CD8-positive, alpha-beta memory T cell (primary cell): ENCODE results near the gene RICTOR. TPM values are rescaled to one million over a fixed set of nuclear protein-coding genes. Genes with fewer than 3 reads are reported as not detected.
"Not testable (repeated sequence)": the region's sequence is repeated elsewhere in the genome, so short reads cannot be mapped to it uniquely, and the experiment has no call there.

ENCODE experiments used
- CTCF ChIA-PET: fragments of 350-600 bp; sonication (Branson Sonifier 250); formaldehyde crosslinking; loops from one replicate; lab custom pipeline; 2021; ENCODE audit warnings: antibody characterized with exemption; lab: Charles Lee
- POLR2A ChIA-PET: fragments of 350-600 bp; sonication (Branson Sonifier 250); formaldehyde crosslinking; loops from one replicate; lab custom pipeline; 2021; ENCODE audit warnings: antibody characterized with exemption; lab: Charles Lee
- DNase-seq, 5 donors: peaks; one replicate each; pipeline versions ENCODE4 v3.0.0 to v3.0.0-alpha.2; 2020 to 2022; ENCODE audit warnings: mixed read lengths in 1 of 5
- H3K27ac ChIP-seq: one replicate; pipeline ENCODE4 v1.7.0; 2013; ENCODE audit warnings: low read depth, mild to moderate bottlenecking, low read length, moderate library complexity
- H3K27me3 ChIP-seq: 2 replicates; pipeline ENCODE4 v1.7.0; 2013; ENCODE audit warnings: low read length, mild to moderate bottlenecking; ENCODE audit not compliant: insufficient read depth, poor library complexity, severe bottlenecking
- H3K36me3 ChIP-seq: 2 replicates; pipeline ENCODE4 v1.7.0; 2013; ENCODE audit warnings: mild to moderate bottlenecking, low read length, moderate library complexity; ENCODE audit not compliant: insufficient read depth
- H3K4me1 ChIP-seq: 2 replicates; pipeline ENCODE4 v1.7.0; 2013; ENCODE audit warnings: mild to moderate bottlenecking, low read length, moderate library complexity; ENCODE audit not compliant: insufficient read depth
- H3K4me3 ChIP-seq: 2 replicates; pipeline ENCODE4 v1.7.0; 2013; ENCODE audit warnings: mild to moderate bottlenecking, low read length
- H3K9me3 ChIP-seq: 2 replicates; pipeline ENCODE4 v1.7.0; 2013; ENCODE audit warnings: mild to moderate bottlenecking, low read length
- H3K27ac Mint-ChIP-seq, 8 donors: one replicate each; pipeline ENCODE4 v1.8.0; 2020 to 2021; ENCODE audit warnings: mixed read lengths in 8 of 8, mild to moderate bottlenecking in 6 of 8, inconsistent platforms in 3 of 8, moderate library complexity in 3 of 8
- H3K27me3 Mint-ChIP-seq, 2 donors: one replicate each; pipeline ENCODE4 v1.8.0; 2020 to 2021; ENCODE audit warnings: mixed read lengths in 2 of 2, mild to moderate bottlenecking in 1 of 2, moderate library complexity in 1 of 2
- H3K36me3 Mint-ChIP-seq, 3 donors: one replicate each; pipeline ENCODE4 v1.8.0; 2020 to 2021; ENCODE audit warnings: mixed read lengths in 3 of 3, inconsistent platforms in 1 of 3, mild to moderate bottlenecking in 1 of 3
- H3K4me1 Mint-ChIP-seq, 3 donors: one replicate each; pipeline ENCODE4 v1.8.0; 2020 to 2021; ENCODE audit warnings: mixed read lengths in 3 of 3, inconsistent platforms in 1 of 3, mild to moderate bottlenecking in 1 of 3
- H3K4me3 Mint-ChIP-seq, 7 donors: one replicate each; pipeline ENCODE4 v1.8.0; 2020 to 2021; ENCODE audit warnings: mixed read lengths in 7 of 7, mild to moderate bottlenecking in 6 of 7, moderate library complexity in 4 of 7, inconsistent platforms in 2 of 7
- H3K9me3 Mint-ChIP-seq, 5 donors: one replicate each; pipeline ENCODE4 v1.8.0; 2020 to 2022; ENCODE audit warnings: mixed read lengths in 5 of 5, mild to moderate bottlenecking in 3 of 5, moderate library complexity in 2 of 5, inconsistent platforms in 1 of 5
- polyA plus RNA-seq: library from polyadenylated mRNA; unstranded; fragments of 300-500 nt; fragmentation: Illumina TruSeq; gene quantifications from one replicate; pipeline ENCODE4 v1.2.3, GENCODE V29; 2021
- total RNA-seq, 2 experiments: library from RNA; stranded (reverse); gene quantifications; one replicate each; pipeline ENCODE4 v1.2.3, GENCODE V29; 2021

Gene RICTOR
- total and polyA plus RNA-seq, 3 experiments from 2014 or later = 12.1 to 32.9 (median 32.0) TPM

DNA sequence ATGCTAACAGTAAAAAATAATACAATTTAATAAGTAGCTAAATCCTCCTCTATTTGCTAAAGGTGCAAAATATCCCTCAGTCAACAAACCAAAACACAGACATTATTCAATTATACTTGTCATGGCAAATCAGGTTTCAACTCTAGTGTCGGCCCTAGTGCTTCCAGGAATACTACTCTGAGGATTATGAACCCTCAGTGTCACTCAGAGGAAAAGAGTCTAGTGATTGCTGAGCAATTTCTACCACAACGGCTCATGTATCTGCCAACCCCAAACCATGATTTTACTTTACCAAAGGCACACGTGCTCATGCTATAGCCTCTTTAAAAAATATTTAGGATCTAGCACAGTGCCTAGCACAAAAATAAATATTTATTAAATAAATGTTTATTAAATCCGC lies 21.0 kb downstream of the RICTOR start:
- no peaks in the 10 kb centered on the region for H3K9me3 ChIP-seq
- peaks cover 21% of the 10 kb centered on the region for H3K4me1 ChIP-seq
- no peaks in the 10 kb centered on the region for H3K27me3 ChIP-seq
- H3K27ac ChIP-seq = no peak overlapping the region
- H3K4me3 ChIP-seq = no peak overlapping the region
- no peak overlapping the region for H3K4me3 Mint-ChIP-seq
- no peaks in the 10 kb centered on the region for H3K9me3 Mint-ChIP-seq
- H3K27me3 Mint-ChIP-seq = no peaks in the 10 kb centered on the region
- H3K4me1 Mint-ChIP-seq = peaks cover 66 to 88% (median 85%) of the 10 kb centered on the region in 3 donors
- POLR2A ChIA-PET = no interaction called here
- DNase-seq = no peak
- H3K36me3 Mint-ChIP-seq = peaks cover 1 to 28% (median 5%) of the 10 kb centered on the region in 3 donors
- CTCF ChIA-PET = interaction anchor here (1.2 kb wide), 1 partner anchor 9 kb away, joined by 3 read pairs; no protein-coding TSS in a partner anchor
- no peaks in the 10 kb centered on the region for H3K36me3 ChIP-seq
- H3K27ac Mint-ChIP-seq = peak overlapping the region in 1 of 8 donors; percentile 27

DNA sequence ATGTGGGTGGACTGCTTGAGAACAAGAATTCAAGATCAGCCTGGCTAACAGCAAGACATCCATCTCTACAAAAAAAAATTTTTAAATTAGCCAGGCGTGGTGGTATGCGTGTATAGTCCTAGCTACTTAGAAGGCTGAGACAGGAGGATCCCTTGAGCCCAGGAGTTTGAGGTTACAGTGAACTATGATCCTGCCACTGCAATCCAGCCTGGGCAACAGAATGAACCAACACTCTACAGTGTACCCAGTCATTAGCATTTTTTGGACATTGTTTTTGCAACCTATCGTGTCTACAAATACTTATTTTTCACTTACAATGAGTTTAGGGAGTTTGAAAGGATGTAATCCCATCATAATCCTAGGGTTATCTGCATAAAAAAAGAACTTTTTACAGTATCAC lies 22.1 kb downstream of the RICTOR start:
- Histone ChIP-seq H3K4me1 (peaks cover 18% of the 10 kb centered on the region), H3K27ac (no peak overlapping the region), H3K9me3 (no peaks in the 10 kb centered on the region), H3K27me3 (no peaks in the 10 kb centered on the region), H3K36me3 (no peaks in the 10 kb centered on the region), H3K4me3 (no peak overlapping the region)
- Mint-ChIP-seq H3K4me3 (no peak overlapping the region), H3K27me3 (no peaks in the 10 kb centered on the region), H3K4me1 (peaks cover 67 to 91% (median 85%) of the 10 kb centered on the region in 3 donors), H3K36me3 (peaks cover 1 to 30% (median 5%) of the 10 kb centered on the region in 3 donors), H3K9me3 (no peaks in the 10 kb centered on the region), H3K27ac (peak overlapping the region in 1 of 8 donors; percentile 29)
- ChIA-PET POLR2A (no interaction called here), CTCF (interaction anchor here (1.2 kb wide), 1 partner anchor 10 kb away, joined by 3 read pairs; no protein-coding TSS in a partner anchor)
- no peak for DNase-seq

DNA sequence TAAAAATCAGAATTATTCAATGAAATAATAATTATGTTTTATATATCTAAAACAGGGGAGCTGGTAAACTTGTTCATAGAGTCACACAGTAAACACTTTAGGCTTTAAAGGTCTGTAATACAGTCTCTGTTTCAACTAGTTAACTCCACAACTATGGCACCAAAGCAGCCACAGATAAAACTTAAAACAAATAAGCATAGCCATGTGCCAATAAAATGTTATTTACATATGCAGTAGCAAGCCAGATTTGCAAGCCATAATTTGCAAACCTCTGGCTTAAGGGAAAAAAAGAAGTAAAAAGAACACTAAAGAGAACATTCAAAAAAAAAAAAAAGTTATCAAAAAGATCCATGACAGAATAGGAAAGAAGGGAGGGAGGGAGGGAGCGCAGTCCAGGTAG lies 24.9 kb downstream of the RICTOR start:
- H3K4me1 ChIP-seq = peaks cover 20% of the 10 kb centered on the region

DNA sequence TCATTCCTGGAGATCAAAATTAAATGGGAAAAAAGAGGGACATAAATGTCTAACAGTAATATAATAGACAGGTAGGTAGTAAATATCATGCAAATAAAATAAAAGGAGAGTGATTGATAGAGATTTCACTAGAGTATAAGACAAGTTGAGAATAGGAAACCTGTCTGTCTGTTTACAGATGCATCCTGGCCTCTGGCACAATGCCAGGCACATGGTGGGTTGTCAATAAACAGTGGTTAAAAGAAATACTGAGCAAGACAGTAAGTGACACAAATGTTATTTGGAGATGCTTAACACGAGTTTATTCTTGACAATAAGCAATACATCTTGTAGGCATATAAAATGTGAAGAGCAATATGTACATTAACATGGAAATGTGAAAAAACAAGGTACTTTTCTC lies 33.3 kb downstream of the RICTOR start:
- peaks cover 5 to 19% (median 8%) of the 10 kb centered on the region in 3 donors for H3K36me3 Mint-ChIP-seq
- CTCF ChIA-PET = no interaction called here
- no peaks in the 10 kb centered on the region for H3K9me3 Mint-ChIP-seq
- no peak overlapping the region for H3K27ac Mint-ChIP-seq
- peak overlapping the region in 1 of 7 donors; percentile 43 for H3K4me3 Mint-ChIP-seq
- Histone ChIP-seq H3K36me3 (no peaks in the 10 kb centered on the region), H3K27me3 (no peaks in the 10 kb centered on the region), H3K4me3 (no peak overlapping the region), H3K27ac (no peak overlapping the region), H3K4me1 (peaks cover 10% of the 10 kb centered on the region), H3K9me3 (no peaks in the 10 kb centered on the region)
- peaks cover 61 to 79% (median 76%) of the 10 kb centered on the region in 3 donors for H3K4me1 Mint-ChIP-seq
- DNase-seq = peak in 1 of 5 donors; percentile 52
- POLR2A ChIA-PET = no interaction called here
- H3K27me3 Mint-ChIP-seq = no peaks in the 10 kb centered on the region

More for the DNA sequence above, 24.9 kb downstream of the RICTOR start:
- Histone ChIP-seq H3K4me3 (no peak overlapping the region), H3K36me3 (no peaks in the 10 kb centered on the region), H3K27ac (no peak overlapping the region), H3K9me3 (no peaks in the 10 kb centered on the region), H3K27me3 (no peaks in the 10 kb centered on the region)
- Mint-ChIP-seq H3K9me3 (no peaks in the 10 kb centered on the region), H3K27me3 (no peaks in the 10 kb centered on the region), H3K27ac (no peak overlapping the region), H3K4me1 (peaks cover 72 to 90% (median 85%) of the 10 kb centered on the region in 3 donors), H3K36me3 (peaks cover 0 to 17% (median 0%) of the 10 kb centered on the region in 3 donors), H3K4me3 (no peak overlapping the region)
- POLR2A ChIA-PET = no interaction called here
- DNase-seq = no peak
- CTCF ChIA-PET = no interaction called here

DNA sequence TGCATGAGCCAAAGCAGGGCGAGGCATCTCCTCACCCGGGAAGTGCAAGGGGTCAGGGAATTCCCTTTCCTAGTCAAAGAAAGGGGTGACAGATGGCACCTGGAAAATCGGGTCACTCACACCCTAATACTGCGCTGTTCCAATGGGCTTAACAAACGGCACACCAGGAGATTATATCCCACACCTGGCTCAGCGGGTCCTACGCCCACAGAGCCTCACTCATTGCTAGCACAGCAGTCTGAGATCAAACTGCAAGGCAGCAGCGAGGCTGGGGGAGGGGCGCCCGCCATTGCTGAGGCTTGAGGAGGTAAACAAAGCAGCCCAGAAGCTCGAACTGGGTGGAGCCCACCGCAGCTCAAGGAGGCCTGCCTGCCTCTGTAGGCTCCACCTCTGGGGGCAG lies 39.7 kb downstream of the RICTOR start:
- H3K4me1 ChIP-seq = peaks cover 19% of the 10 kb centered on the region
- H3K4me3 ChIP-seq, H3K27me3 Mint-ChIP-seq, H3K4me3 Mint-ChIP-seq, H3K27me3 ChIP-seq, CTCF ChIA-PET, POLR2A ChIA-PET, H3K9me3 ChIP-seq, H3K27ac ChIP-seq, H3K36me3 ChIP-seq, DNase-seq, H3K9me3 Mint-ChIP-seq: not testable (repeated sequence)
- peaks cover 4 to 15% (median 7%) of the 10 kb centered on the region in 3 donors for H3K36me3 Mint-ChIP-seq
- H3K27ac Mint-ChIP-seq = peak overlapping the region in 2 of 8 donors; percentile 62 to 87
- peaks cover 58 to 85% (median 84%) of the 10 kb centered on the region in 3 donors for H3K4me1 Mint-ChIP-seq

DNA sequence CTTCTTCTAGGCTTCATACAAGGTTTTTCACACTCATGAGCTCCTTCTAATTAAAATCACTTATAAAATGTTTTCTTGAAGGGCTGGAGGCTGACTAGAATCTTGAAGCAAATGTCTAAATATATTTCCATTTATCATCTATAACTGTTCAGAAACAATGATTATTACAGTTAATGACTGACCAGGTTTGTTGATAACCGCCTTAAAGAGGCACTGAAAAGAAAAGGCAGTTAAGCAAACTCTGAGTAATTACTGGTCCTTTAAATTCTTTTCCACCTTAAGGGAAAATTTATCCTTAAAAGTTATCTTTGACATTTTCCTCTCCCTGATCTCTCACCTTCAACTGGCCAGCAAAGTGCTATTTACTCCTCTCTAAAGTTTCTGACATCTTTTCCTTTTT lies 43.2 kb downstream of the RICTOR start:
- peak overlapping the region in 6 of 8 donors; percentile 2 to 48 (median 14) for H3K27ac Mint-ChIP-seq
- no peaks in the 10 kb centered on the region for H3K27me3 Mint-ChIP-seq
- peaks cover 18 to 30% (median 24%) of the 10 kb centered on the region in 3 donors for H3K36me3 Mint-ChIP-seq
- DNase-seq = no peak
- no peaks in the 10 kb centered on the region for H3K9me3 ChIP-seq
- H3K4me1 Mint-ChIP-seq = peaks cover 47 to 68% (median 64%) of the 10 kb centered on the region in 3 donors
- H3K4me3 ChIP-seq = no peak overlapping the region
- H3K9me3 Mint-ChIP-seq = peaks cover 6 to 15% (median 8%) of the 10 kb centered on the region in 5 donors
- no peak overlapping the region for H3K27ac ChIP-seq
- ChIA-PET POLR2A (interaction anchor here (0.6 kb wide), 1 partner anchor 62 kb away, joined by 3 read pairs; no protein-coding TSS in a partner anchor), CTCF (no interaction called here)
- H3K4me1 ChIP-seq = peaks cover 19% of the 10 kb centered on the region
- H3K27me3 ChIP-seq = no peaks in the 10 kb centered on the region
- H3K4me3 Mint-ChIP-seq = peak overlapping the region in 2 of 7 donors; percentile 3 to 16
- no peaks in the 10 kb centered on the region for H3K36me3 ChIP-seq

DNA sequence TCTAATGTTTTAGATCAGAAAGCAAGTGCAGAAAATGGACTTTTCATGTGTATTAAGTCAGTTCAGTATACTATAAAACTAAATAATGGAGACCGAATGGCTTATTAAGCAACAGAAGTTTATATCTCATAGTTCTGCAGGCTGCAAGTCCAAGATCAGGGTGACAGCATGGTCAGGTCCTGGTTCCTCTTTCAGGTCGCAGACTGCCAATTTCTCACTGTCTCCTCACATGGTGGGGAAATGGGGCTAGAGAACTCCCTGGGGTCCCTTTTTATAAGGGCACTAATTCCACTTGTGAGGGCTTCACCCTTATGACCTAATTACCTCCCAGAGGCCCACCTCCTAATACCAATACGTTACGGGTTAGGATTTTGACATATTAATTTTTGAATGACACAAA lies 48.7 kb downstream of the RICTOR start:
- peaks cover 49 to 70% (median 65%) of the 10 kb centered on the region in 3 donors for H3K4me1 Mint-ChIP-seq
- Histone ChIP-seq H3K36me3 (no peaks in the 10 kb centered on the region), H3K27ac (no peak overlapping the region), H3K4me1 (peaks cover 30% of the 10 kb centered on the region), H3K4me3 (no peak overlapping the region), H3K27me3 (no peaks in the 10 kb centered on the region), H3K9me3 (no peaks in the 10 kb centered on the region)
- no peak for DNase-seq
- POLR2A ChIA-PET = no interaction called here
- peaks cover 6 to 18% (median 9%) of the 10 kb centered on the region in 5 donors for H3K9me3 Mint-ChIP-seq
- H3K27ac Mint-ChIP-seq = no peak overlapping the region
- no peak overlapping the region for H3K4me3 Mint-ChIP-seq
- H3K27me3 Mint-ChIP-seq = no peaks in the 10 kb centered on the region
- H3K36me3 Mint-ChIP-seq = peaks cover 20 to 44% (median 24%) of the 10 kb centered on the region in 3 donors
- CTCF ChIA-PET = no interaction called here

DNA sequence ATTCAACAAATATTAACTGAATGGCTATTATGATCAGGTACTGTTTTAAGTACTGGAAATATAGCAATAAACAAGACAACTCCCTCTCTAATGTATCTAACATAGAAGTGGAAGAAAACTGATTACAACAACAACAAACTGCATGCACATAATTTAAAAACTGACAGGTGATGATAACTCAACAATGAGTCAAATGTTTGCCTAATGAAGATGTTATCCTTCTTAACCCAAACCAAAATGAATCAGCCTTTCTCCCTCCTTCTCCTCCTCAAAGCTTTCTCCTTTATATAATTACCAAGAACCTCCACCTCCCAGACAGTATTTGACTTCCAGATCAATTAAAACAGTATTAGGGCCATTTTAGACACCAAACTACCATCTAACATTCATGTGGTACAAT lies 49.3 kb downstream of the RICTOR start:
- Histone ChIP-seq H3K27ac (no peak overlapping the region), H3K4me1 (peaks cover 30% of the 10 kb centered on the region), H3K27me3 (no peaks in the 10 kb centered on the region), H3K36me3 (no peaks in the 10 kb centered on the region), H3K4me3 (no peak overlapping the region), H3K9me3 (no peaks in the 10 kb centered on the region)
- H3K27me3 Mint-ChIP-seq = no peaks in the 10 kb centered on the region
- no peak for DNase-seq
- H3K9me3 Mint-ChIP-seq = peaks cover 6 to 18% (median 9%) of the 10 kb centered on the region in 5 donors
- peaks cover 20 to 44% (median 24%) of the 10 kb centered on the region in 3 donors for H3K36me3 Mint-ChIP-seq
- ChIA-PET POLR2A (no interaction called here), CTCF (no interaction called here)
- H3K4me3 Mint-ChIP-seq = no peak overlapping the region
- H3K4me1 Mint-ChIP-seq = peaks cover 50 to 68% (median 62%) of the 10 kb centered on the region in 3 donors
- peak overlapping the region in 3 of 8 donors; percentile 4 to 23 (median 18) for H3K27ac Mint-ChIP-seq
